Parathyroid adenoma (tissue), 2 donors: Measurements from ENCODE around the gene PDSS2.

Experiments used
- H2AFZ ChIP-seq: fragments of 300-600 bp; sonication (generic); one replicate; pipeline ENCODE4 v1.7.0; 2017; ENCODE audit warnings: antibody characterized with exemption, mild to moderate bottlenecking
- H3K27ac ChIP-seq: fragments of 300-600 bp; sonication (generic); one replicate; pipeline ENCODE4 v1.7.0; 2017
- H3K27me3 ChIP-seq: fragments of 300-600 bp; sonication (generic); one replicate; pipeline ENCODE4 v1.7.0; 2017; ENCODE audit warnings: low read length; ENCODE audit not compliant: control insufficient read depth, insufficient read depth
- H3K36me3 ChIP-seq: fragments of 300-600 bp; sonication (generic); one replicate; pipeline ENCODE4 v1.7.0; 2017; ENCODE audit warnings: low read length; ENCODE audit not compliant: control insufficient read depth, insufficient read depth
- H3K4me1 ChIP-seq: fragments of 300-600 bp; sonication (generic); one replicate; pipeline ENCODE4 v1.7.0; 2017; ENCODE audit warnings: control low read depth
- H3K4me2 ChIP-seq: fragments of 300-600 bp; sonication (generic); one replicate; pipeline ENCODE4 v1.7.0; 2017; ENCODE audit warnings: low read length
- H3K4me3 ChIP-seq: fragments of 300-600 bp; sonication (generic); one replicate; pipeline ENCODE4 v1.7.0; 2017; ENCODE audit warnings: low read depth, low read length
- H3K79me2 ChIP-seq: fragments of 300-600 bp; sonication (generic); one replicate; pipeline ENCODE4 v1.7.0; 2017; ENCODE audit warnings: control low read depth
- H3K9ac ChIP-seq: fragments of 300-600 bp; sonication (generic); one replicate; pipeline ENCODE4 v1.7.0; 2017; ENCODE audit warnings: mild to moderate bottlenecking
- H3K9me3 ChIP-seq: fragments of 300-600 bp; sonication (generic); one replicate; pipeline ENCODE4 v1.7.0; 2017; ENCODE audit warnings: low read length; ENCODE audit not compliant: control insufficient read depth
- TF ChIP-seq, protein P1 (sequence below): fragments of 300-600 bp; sonication (generic); IDR thresholded peaks from one replicate; pipeline ENCODE4 v1.7.0; 2017; ENCODE audit warnings: antibody characterized with exemption, mild to moderate bottlenecking
- donor health status: primary hyperparathyroidism.

Gene PDSS2

DNA sequence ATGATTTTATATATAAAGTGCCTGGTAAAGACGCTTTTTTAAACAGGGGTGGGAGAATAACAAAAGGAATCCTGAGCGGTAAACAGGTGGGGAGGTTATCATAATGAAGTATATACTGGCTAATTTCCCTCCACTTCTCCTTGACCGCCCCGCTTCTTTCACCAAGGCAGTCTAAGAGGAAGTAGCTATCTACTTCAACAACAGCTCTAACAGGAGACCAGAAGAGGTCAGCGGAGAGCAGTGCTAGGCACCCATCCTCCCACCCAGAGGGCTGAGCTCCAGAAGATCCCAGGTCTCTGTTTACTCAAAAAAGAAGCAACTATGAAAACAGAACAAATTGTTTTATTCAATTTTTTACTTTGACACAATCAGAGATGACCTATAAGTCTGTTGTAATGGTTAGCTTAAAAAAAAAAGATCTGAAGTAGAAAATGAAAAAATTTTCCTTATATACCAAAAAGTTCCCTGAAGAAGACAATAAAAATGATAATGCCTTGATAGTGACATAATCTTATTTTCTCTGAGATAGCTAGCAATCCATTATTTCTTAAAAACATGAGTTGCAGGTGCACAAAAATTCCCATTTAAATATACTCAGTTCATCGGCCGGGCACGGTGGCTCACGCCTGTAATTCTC is 141.1 kb downstream of the PDSS2 start:
- no peak overlapping the region for H3K27ac ChIP-seq
- TF ChIP-seq, protein P1, sequence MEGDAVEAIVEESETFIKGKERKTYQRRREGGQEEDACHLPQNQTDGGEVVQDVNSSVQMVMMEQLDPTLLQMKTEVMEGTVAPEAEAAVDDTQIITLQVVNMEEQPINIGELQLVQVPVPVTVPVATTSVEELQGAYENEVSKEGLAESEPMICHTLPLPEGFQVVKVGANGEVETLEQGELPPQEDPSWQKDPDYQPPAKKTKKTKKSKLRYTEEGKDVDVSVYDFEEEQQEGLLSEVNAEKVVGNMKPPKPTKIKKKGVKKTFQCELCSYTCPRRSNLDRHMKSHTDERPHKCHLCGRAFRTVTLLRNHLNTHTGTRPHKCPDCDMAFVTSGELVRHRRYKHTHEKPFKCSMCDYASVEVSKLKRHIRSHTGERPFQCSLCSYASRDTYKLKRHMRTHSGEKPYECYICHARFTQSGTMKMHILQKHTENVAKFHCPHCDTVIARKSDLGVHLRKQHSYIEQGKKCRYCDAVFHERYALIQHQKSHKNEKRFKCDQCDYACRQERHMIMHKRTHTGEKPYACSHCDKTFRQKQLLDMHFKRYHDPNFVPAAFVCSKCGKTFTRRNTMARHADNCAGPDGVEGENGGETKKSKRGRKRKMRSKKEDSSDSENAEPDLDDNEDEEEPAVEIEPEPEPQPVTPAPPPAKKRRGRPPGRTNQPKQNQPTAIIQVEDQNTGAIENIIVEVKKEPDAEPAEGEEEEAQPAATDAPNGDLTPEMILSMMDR = peak; percentile 59

GRCh38 chr6:107315114-107315513 is 144.2 kb downstream of the PDSS2 start:
- Histone ChIP-seq H3K27me3 (no peaks in the 10 kb centered on the region), H3K27ac (no peak overlapping the region), H3K9ac (no peak overlapping the region), H3K79me2 (peaks cover 2% of the 10 kb centered on the region), H3K36me3 (no peaks in the 10 kb centered on the region), H3K9me3 (no peaks in the 10 kb centered on the region), H3K4me3 (no peak overlapping the region), H2AFZ (no peak overlapping the region), H3K4me1 (no peaks in the 10 kb centered on the region), H3K4me2 (no peak overlapping the region)
- TF ChIP-seq, protein P1 = no peak

More for the DNA sequence above, 141.1 kb downstream of the PDSS2 start:
- no peak overlapping the region for H3K9ac ChIP-seq
- no peaks in the 10 kb centered on the region for H3K9me3 ChIP-seq
- no peaks in the 10 kb centered on the region for H3K4me1 ChIP-seq
- H2AFZ ChIP-seq = no peak overlapping the region
- no peak overlapping the region for H3K4me2 ChIP-seq
- no peaks in the 10 kb centered on the region for H3K79me2 ChIP-seq
- no peak overlapping the region for H3K4me3 ChIP-seq
- H3K36me3 ChIP-seq = no peaks in the 10 kb centered on the region
- no peaks in the 10 kb centered on the region for H3K27me3 ChIP-seq

GRCh38 chr6:107314531-107314939 is 144.8 kb downstream of the PDSS2 start:
- H3K36me3 ChIP-seq = no peaks in the 10 kb centered on the region
- no peak overlapping the region for H3K4me2 ChIP-seq
- H2AFZ ChIP-seq = no peak overlapping the region
- no peak overlapping the region for H3K27ac ChIP-seq
- no peak overlapping the region for H3K4me3 ChIP-seq
- peaks cover 2% of the 10 kb centered on the region for H3K79me2 ChIP-seq
- no peaks in the 10 kb centered on the region for H3K9me3 ChIP-seq
- H3K27me3 ChIP-seq = no peaks in the 10 kb centered on the region
- H3K9ac ChIP-seq = no peak overlapping the region
- TF ChIP-seq, protein P1 = no peak
- H3K4me1 ChIP-seq = no peaks in the 10 kb centered on the region

GRCh38 chr6:107313776-107314175 is 145.6 kb downstream of the PDSS2 start:
- H3K27me3 ChIP-seq = no peaks in the 10 kb centered on the region
- H3K27ac ChIP-seq = no peak overlapping the region
- no peaks in the 10 kb centered on the region for H3K9me3 ChIP-seq
- no peak overlapping the region for H3K4me3 ChIP-seq
- H3K4me1 ChIP-seq = no peaks in the 10 kb centered on the region
- no peak overlapping the region for H3K9ac ChIP-seq
- H3K36me3 ChIP-seq = no peaks in the 10 kb centered on the region
- peaks cover 2% of the 10 kb centered on the region for H3K79me2 ChIP-seq
- no peak overlapping the region for H3K4me2 ChIP-seq
- H2AFZ ChIP-seq = no peak overlapping the region
- TF ChIP-seq, protein P1 = no peak

DNA sequence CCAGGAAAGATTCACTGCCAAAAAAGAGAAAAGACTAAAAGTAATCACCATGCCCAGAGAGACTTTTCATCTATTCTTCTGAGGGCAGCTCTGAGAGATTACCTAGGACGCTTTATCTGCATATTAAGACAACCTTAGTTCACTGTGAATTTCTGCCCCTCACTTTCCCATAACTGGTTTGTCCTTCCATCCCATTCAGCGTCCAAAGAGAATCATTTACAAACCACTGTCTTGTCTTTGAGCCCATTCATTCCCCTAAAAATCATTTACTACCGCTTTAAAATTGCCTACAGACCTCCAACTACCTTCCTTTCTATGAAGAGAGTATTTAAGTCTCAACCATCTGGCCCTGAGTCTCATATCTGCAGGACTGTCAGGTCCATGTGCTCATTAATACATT is 149.0 kb downstream of the PDSS2 start:
- Histone ChIP-seq H3K79me2 (peaks cover 8% of the 10 kb centered on the region), H3K9me3 (no peaks in the 10 kb centered on the region), H3K27me3 (no peaks in the 10 kb centered on the region), H3K36me3 (no peaks in the 10 kb centered on the region), H3K9ac (no peak overlapping the region), H3K4me1 (no peaks in the 10 kb centered on the region), H3K4me2 (no peak overlapping the region), H2AFZ (no peak overlapping the region), H3K27ac (no peak overlapping the region), H3K4me3 (no peak overlapping the region)
- TF ChIP-seq, protein P1 = no peak
